ENCODE measurements around the gene LIMD2. TPM values are rescaled to one million over a fixed set of nuclear protein-coding genes. Genes with fewer than 3 reads are reported as not detected.

Gene LIMD2
- total RNA-seq, 1 experiment from 2014 or later = 15.3 TPM

DNA sequence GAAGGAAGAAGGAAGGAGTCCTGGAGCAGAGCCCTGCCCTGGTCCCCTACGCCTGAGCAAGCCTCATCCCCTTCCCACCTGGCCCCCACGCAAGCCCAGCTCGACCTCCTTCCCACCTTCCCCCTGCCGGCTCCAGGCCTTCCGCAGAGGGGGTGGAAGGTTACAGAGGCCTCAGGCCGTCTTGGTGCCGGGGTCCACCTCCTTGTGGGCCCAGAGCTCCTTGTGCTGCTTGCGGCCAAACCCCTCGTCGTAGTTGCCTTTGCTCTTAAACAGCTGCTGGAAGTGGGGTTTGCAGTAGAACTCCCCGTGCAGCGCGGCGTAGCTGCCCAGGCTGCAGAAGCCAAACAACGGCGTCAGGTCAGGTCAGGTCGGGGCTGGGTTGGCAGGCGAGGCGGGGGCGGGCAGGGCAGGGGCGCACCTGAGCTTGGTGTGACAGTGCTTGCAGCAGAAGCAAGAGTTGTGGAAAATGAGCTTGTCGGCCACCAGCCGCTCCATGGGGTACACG lies 1.5 kb downstream of the LIMD2 start:
- in situ Hi-C loops (cut with HindIII; ENCODE audit: low pct_unique_long_range_greater_than_20kb, low sequenced_read_pairs) = no loop called here
- no peaks in the 10 kb centered on the region for H3K36me3 ChIP-seq (ENCODE audit: control insufficient read depth, insufficient read depth, low read length)
- no peaks in the 10 kb centered on the region for H3K27me3 ChIP-seq (ENCODE audit: control insufficient read depth, insufficient read depth, low read length)
- no peaks in the 10 kb centered on the region; the same call in 1 of the 2 replicates for H3K4me1 ChIP-seq (ENCODE audit: control insufficient read depth, insufficient read depth, low read length)
- no peak for TF ChIP-seq POLR2AphosphoS5 (IDR thresholded peaks at IDR 0.05; ENCODE audit: low read depth, low read length)
- TF ChIP-seq TCF7L2 (IDR thresholded peaks at IDR 0.05; ENCODE audit: low read depth, low read length) = no peak
- TF ChIP-seq CTCF (IDR thresholded peaks at IDR 0.05) = no peak
- TF ChIP-seq, protein P1, sequence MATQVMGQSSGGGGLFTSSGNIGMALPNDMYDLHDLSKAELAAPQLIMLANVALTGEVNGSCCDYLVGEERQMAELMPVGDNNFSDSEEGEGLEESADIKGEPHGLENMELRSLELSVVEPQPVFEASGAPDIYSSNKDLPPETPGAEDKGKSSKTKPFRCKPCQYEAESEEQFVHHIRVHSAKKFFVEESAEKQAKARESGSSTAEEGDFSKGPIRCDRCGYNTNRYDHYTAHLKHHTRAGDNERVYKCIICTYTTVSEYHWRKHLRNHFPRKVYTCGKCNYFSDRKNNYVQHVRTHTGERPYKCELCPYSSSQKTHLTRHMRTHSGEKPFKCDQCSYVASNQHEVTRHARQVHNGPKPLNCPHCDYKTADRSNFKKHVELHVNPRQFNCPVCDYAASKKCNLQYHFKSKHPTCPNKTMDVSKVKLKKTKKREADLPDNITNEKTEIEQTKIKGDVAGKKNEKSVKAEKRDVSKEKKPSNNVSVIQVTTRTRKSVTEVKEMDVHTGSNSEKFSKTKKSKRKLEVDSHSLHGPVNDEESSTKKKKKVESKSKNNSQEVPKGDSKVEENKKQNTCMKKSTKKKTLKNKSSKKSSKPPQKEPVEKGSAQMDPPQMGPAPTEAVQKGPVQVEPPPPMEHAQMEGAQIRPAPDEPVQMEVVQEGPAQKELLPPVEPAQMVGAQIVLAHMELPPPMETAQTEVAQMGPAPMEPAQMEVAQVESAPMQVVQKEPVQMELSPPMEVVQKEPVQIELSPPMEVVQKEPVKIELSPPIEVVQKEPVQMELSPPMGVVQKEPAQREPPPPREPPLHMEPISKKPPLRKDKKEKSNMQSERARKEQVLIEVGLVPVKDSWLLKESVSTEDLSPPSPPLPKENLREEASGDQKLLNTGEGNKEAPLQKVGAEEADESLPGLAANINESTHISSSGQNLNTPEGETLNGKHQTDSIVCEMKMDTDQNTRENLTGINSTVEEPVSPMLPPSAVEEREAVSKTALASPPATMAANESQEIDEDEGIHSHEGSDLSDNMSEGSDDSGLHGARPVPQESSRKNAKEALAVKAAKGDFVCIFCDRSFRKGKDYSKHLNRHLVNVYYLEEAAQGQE (IDR thresholded peaks at IDR 0.05; ENCODE audit: insufficient read depth in 1 of 2, low read depth in 2 of 2, low read length in 1 of 2) = no peak
- no peak for TF ChIP-seq SIN3A (IDR thresholded peaks at IDR 0.05; ENCODE audit: borderline replicate concordance, insufficient read depth, low read depth, low read length)
- no TSS peak for BruUV-seq (replicated peaks)
- ChIA-PET POLR2A (no interaction called here), CTCF (interaction anchor here (1.0 kb wide), 1 partner anchor 13 kb away, joined by 3 read pairs; no protein-coding TSS in a partner anchor)
- no peak for DNase-seq (ENCODE audit: low read depth, low spot score)
- intact Hi-C loops (cut with micrococcal nuclease; ENCODE audit: unreplicated experiment) = no loop called here
- no peak overlapping the region for H3K27ac ChIP-seq (ENCODE audit: low read length)
- no peak for ATAC-seq
- no peaks in the 10 kb centered on the region for H3K9me3 ChIP-seq (ENCODE audit: control insufficient read depth, insufficient read depth, low read depth, low read length)
- H3K4me3 ChIP-seq (ENCODE audit: low read depth in 2 of 2, low read length in 2 of 2) = no peak overlapping the region; a peak in 1 of 4 replicates

DNA sequence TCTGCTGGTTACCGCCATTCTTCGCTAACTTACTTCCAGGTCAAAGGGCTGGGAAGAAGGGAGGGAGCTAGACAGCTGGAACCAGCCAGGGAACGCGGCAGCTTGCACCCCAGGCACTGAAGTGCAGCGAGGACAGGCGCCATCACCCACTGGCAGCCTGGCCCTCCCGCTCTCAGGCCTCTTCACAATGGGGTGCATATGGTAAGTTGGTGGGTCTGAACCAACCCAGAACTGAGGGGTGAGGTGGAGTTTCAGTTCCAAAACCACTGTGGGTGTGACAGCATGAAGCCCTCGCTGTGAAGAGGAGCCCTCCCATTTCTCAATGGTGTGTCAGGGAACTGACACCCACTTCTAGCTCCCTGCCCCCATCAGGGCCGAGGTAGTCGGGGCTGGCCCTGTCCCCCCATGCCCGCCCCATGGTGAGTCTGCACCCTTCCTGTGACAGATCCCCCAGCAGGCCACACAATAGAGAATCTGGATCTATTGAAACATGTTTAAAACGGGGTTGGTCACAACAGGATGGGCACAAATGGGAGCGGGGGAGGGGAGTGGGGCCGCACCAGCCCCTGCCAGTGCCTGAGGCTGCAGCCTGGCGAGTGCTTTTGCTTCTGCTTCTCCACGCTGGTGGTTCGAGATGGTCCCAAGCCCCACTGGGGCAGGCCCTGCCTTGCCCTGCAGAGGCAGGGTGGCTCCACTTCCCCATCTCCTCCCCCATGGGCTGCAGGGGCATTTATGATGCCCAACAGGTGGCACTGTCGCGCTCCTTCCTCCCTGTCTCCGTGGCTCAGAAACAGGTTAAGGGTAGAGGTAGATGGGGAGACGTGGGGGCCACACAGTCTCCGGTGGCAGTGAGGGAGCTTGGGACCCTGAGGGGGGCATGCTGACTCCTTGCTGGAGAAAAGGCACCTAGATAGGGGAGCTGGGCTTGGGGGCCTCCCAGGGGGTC lies 2.3 kb downstream of the LIMD2 start:
- DNase-seq (ENCODE audit: low read depth, low spot score) (no peak), ATAC-seq (0 out of 2 replicates have a peak, but pooled peaks have one; percentile 42)
- Histone ChIP-seq H3K9me3 (ENCODE audit: control insufficient read depth, insufficient read depth, low read depth, low read length) (no peaks in the 10 kb centered on the region), H3K4me1 (ENCODE audit: control insufficient read depth, insufficient read depth, low read length) (no peaks in the 10 kb centered on the region; the same call in 1 of the 2 replicates), H3K36me3 (ENCODE audit: control insufficient read depth, insufficient read depth, low read length) (no peaks in the 10 kb centered on the region), H3K27ac (ENCODE audit: low read length) (no peak overlapping the region), H3K4me3 (ENCODE audit: low read depth in 2 of 2, low read length in 2 of 2) (no peak overlapping the region), H3K27me3 (ENCODE audit: control insufficient read depth, insufficient read depth, low read length) (no peaks in the 10 kb centered on the region)
- CTCF ChIA-PET = interaction anchor here (0.6 to 0.7 kb wide), 2 partner anchors 10 to 272 kb away, joined by 3 to 4 read pairs; no protein-coding TSS in a partner anchor
- in situ Hi-C loops (cut with HindIII; ENCODE audit: low pct_unique_long_range_greater_than_20kb, low sequenced_read_pairs) = no loop called here
- intact Hi-C loops (cut with micrococcal nuclease; ENCODE audit: unreplicated experiment) = no loop called here
- TF ChIP-seq CTCF (IDR thresholded peaks at IDR 0.05) (peak; percentile 74), TCF7L2 (IDR thresholded peaks at IDR 0.05; ENCODE audit: low read depth, low read length) (no peak), SIN3A (IDR thresholded peaks at IDR 0.05; ENCODE audit: borderline replicate concordance, insufficient read depth, low read depth, low read length) (no peak), POLR2AphosphoS5 (IDR thresholded peaks at IDR 0.05; ENCODE audit: low read depth, low read length) (no peak)
- BruUV-seq (replicated peaks) = TSS peak; percentile 42
- POLR2A ChIA-PET = no interaction called here

All from Panc1 (cell line).